T-helper 1 cell treated with Interleukin-12 subunit alpha and Interleukin-12 subunit beta and Interleukin-4 antibody, amounts not matched to agents 30 ng/mL and 1 ng/mL, for 36 hours (primary cell): ENCODE data around the gene TMEM131L. TPM values are rescaled to one million over a fixed set of nuclear protein-coding genes. Genes with fewer than 3 reads are reported as not detected.
"Not testable (repeated sequence)": the region's sequence is repeated elsewhere in the genome, so short reads cannot be mapped to it uniquely, and the experiment has no call there.

Experiments
- intact Hi-C: fragments of 100-400 bp; cut with micrococcal nuclease; formaldehyde crosslinking; loops from one replicate; pipeline ENCODE4 v1.15.1; 2024
- total RNA-seq: library from RNA; stranded (reverse); gene quantifications from 2 replicates; pipeline ENCODE4 v1.2.3, GENCODE V29; 2022

Gene TMEM131L
- total RNA-seq, 1 donor from 2014 or later: 35.0 TPM

DNA sequence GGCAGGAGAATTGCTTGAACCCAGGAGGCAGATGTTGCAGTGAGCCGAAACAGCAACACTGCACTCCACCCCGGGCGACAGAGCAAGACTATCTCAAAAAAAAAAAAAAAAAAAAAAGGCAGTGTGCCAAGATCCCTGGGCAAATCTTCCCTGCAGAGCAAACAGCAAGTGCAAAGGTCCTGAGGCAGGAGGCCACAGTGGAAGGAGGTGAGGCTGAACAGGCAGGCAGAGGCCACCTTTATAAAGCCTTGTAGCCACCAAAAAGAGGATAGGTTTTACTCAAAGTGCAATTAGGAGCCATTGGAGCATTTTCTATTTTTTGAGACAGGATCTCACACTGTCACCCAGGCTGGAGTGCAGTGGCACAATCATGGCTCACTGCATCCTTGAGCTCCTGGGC is 172.8 kb downstream of the TMEM131L start:
- intact Hi-C loops: no loop called here

GRCh38 chr4:153639833-153640802 is 174.0 kb downstream of the TMEM131L start:
- intact Hi-C loops: no loop called here

GRCh38 chr4:153641532-153641931 is 175.4 kb downstream of the TMEM131L start:
- intact Hi-C loops: no loop called here

DNA sequence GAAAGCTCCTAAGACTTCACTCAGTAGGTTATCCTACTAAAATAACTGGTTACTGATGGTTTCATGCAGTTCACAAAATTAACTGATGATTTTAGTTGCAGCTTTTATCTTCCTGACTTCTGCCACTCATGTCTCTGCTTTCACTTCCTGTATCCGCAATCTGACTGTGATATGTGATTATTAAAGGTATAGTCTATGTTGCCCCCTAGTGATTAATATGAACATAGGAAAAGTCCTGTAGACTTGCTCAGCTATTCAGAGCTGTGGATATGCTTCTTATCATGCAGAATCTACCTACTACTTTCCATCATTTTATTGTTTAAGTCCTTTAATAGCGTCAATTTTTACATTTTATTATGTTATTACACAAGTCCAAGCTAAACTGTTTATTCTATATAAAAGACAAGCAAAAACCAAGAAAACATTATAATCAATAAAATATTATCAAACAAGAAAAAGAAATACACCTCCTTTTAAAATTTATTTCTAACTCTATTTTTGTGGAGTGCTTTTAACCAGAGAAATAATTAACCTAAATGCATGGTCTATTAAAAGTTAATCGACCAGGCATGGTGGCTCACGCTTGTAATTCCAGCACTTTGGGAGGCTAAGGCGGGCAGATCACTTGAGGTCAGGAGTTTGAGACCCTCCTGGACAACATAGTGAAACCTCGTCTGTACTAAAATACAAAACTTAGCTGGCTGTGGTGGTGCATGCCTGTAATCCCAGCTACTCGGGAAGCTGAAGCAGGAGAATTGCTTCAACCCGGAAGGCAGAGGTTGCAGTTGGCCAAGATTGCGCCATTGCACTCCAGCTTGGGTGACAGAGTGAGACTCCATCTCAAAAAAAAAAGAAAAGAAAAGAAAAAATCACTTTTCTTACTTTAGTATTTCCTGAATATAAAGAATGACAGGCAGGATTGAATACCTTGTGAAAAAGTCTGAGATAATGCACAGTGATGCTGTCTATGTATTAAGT is 177.5 kb downstream of the TMEM131L start:
- intact Hi-C loops: loop anchor here (1.0 to 2.0 kb wide), 8 partner anchors 8 to 560 kb away; partner anchors contain the start of gene TMEM131L

DNA sequence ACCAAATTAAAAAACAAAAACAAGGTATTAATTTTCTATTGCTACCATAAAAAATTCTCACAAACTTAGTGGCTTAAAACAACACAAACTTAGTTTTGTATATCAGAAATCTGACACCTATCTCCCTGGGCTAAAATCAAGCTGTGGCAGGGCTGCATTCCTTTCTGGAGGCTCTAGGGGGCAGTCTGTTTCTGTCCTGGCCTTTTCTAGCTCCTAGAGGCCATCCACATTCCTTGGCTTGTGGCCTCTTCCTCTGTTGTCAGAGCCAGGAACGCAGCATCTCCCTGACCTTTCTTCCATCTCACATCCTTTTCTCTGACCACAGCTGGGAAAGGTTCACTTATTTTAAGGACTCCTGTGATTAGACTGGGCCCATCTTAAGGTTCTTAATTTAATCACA is 179.0 kb downstream of the TMEM131L start:
- intact Hi-C loops: loop anchor here (1.0 kb wide), 1 partner anchor 105 kb away; no protein-coding TSS in a partner anchor

DNA sequence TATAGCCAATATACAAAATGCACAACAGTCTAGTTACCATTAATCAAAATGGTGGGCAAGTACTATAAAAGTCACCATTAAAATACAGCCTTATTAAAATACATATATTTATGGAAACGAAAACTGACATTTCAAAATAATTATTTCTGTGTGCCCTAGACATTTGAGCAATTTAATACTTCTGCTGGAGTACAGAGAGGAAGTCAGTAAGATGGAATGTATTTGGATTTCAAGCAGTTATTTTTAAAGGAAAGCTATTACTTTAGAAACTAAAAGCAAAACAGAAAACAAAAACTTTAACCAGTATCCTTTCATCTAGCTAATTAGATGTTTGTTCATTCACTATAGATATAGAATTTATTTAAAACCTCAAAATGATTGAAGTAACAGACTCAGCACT is 180.1 kb downstream of the TMEM131L start:
- intact Hi-C loops: no loop called here

- intact Hi-C loops: no loop called here
Measured at GRCh38 chr4:153646978-153647377, 180.8 kb downstream of the TMEM131L start.

DNA sequence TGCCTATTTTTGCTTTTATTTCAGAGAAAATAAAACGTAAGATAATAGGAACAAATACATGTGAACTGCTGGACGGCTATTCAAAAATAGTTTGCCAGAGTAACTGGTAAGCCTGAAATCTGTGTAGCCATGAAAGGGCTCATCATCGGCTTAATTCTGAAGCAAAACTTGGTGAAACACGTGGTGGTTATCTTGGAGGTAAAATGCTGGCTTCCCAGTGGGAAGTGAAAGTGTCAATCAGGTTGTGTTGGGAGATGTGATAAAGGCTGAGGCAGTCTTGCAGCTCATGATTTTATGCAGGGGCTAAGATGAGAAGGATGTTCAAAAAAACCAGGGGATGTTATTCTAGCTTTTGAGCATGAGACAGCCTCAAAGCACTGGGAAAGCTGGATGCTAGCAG is 181.8 kb downstream of the TMEM131L start:
- intact Hi-C loops: no loop called here

DNA sequence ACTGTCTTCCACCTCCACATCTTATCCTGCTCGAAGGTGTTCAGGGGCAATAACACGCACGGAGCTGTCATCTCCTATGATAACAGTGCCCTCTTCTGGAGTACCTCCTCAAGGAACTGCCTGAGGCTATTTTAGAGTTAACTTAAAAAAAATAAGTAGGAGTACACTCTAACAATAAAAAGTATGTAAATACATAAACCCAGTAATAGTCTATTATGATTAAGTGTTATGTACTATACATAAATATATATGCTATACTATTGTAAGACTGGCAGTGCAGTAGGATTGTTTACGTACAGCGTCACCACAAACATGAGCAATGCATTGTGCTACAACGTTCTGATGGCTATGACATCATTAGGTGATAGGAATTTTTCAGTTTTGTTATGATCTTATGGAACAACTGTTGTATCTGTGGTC is 183.4 kb downstream of the TMEM131L start:
- intact Hi-C loops: no loop called here

GRCh38 chr4:153651116-153651515 is 185.0 kb downstream of the TMEM131L start:
- intact Hi-C loops: loop anchor here (1.0 to 10.0 kb wide), 5 partner anchors 8 to 876 kb away; partner anchors contain the start of genes ARFIP1, TIGD4 and TLR2

DNA sequence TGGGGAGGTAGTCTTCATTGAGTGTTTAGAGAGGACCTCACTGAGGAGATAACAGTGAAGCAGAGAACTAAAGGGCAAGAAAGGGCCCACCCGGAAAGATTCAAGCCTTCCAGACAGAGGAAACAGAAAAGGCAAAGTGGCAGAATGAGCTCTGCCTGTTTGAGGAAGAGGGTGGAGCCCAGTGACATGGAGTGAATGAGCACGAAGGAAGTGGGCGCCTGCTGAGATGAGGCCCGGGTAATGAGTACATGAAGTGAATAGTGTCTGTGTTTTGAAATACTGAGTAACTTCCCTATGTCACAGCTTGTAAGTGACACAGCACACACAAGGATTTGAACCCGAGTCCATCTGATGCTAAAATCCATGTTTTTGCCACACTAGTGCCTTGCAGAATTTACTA is 185.4 kb downstream of the TMEM131L start:
- intact Hi-C loops: loop anchor here (1.0 to 10.0 kb wide), 5 partner anchors 8 to 877 kb away; partner anchors contain the start of genes ARFIP1, TIGD4 and TLR2

DNA sequence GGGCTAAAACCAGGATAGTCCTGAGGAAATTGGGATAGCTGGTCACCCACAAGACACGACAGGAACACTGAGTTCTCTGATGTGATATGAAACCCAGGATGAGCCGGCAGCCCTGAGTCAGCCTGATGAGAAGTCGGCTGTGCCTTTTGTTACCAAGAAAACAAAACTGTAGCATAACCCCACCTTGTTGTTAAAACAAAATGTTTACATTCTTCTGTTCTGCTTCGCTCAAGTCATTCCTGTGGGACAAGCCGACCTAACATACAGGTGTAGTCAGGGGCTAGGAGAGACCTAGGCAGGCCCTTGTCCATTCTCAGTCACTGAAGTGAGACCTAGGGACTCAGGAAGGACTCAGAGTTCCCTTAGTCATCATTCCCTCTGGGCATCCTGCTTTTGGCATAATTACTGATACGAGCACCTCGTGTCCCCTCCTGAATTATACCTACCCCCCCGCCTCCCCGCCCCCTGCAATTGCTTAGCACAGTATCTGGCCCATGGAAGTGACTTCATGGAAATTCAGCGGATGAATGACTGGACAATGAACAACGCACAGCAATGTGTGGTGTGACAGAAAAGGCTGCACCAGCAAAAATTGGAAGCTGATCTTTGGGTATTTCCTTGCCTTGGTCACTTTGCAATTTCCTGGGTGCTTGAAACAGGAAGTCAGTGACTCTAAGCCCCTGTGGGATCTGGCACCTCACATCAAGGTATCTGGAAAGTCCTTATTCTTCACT is 186.1 kb downstream of the TMEM131L start:
- intact Hi-C loops: loop anchor here (10.0 kb wide), 1 partner anchor 877 kb away; the partner anchor contains the start of genes ARFIP1 and TIGD4

DNA sequence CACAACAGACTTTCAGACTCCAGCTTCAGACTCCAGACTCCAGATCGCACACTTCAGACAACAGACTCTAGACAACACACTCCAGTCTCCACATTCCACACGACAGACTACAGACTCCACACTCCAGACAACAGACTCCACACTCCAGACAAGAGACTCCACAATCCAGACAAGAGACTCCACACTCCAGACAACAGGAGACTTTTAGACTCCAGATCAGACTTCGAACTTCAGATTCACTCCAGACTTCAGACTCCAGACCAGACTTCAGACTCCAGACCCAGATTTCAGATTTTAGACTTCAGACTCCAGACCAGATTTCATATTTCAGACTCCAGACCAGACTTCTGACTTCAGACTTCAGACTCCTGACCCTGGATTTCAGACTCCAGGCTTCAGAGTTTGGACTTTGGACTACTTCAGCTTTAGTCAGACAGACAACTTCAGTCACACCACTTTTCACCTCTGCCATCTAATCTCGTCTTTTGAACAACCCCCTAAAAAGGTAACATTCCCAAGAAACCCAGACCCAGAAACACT is 188.9 kb downstream of the TMEM131L start:
- intact Hi-C loops: loop anchor here (10.0 kb wide), 1 partner anchor 880 kb away; the partner anchor contains the start of genes ARFIP1 and TIGD4

DNA sequence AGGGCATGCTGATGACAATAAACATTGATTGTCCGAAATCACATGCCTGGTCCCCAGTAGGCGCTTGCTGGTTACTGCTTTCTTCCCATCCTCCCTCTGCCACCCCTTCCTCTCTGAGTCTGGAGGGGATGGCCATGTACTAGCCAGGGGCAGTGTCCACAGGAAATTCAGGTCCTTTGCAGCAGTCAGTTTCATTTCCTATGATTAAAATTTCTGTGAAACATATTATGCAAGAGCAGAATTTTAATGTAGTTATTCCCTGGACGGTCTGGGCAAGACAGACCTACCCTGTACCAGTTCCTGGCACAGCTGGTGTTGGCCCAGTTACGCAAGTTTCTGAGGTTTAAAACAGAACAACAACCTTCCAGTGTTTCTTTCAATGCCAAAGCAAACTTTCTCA is 189.8 kb downstream of the TMEM131L start:
- intact Hi-C loops: loop anchor here (10.0 kb wide), 1 partner anchor 881 kb away; the partner anchor contains the start of genes ARFIP1 and TIGD4

DNA sequence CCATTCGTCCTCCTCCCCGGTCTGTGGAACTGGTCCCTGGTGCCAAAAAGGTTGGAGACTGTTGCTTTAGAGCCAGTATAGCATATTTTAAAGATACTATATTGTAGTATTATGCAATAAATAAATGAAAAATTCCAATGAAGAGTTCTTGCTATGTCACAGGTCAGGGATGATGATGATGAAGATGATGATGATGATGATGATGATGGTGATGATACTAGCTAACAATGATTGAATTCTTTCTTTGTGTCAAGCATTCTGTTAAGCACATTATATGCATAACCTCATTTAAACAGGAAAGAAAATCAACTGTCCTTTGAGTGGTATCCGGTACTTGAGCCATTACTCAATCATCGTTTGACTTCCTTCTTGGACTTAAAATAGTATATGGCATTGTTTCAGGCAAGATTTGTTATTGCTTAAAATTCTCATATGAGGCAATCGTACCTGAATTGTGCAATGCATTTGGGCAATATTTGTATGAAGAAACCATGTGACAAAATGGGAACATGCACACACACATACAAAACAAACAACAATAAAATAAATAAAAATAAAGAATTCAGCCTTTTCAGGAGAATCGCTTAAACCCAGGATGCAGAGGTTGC is 195.2 kb downstream of the TMEM131L start:
- intact Hi-C loops: no loop called here

- intact Hi-C loops: no loop called here
Measured at GRCh38 chr4:153661908-153662307, 195.7 kb downstream of the TMEM131L start.

- intact Hi-C loops: no loop called here
Measured at GRCh38 chr4:153663667-153664066, 197.5 kb downstream of the TMEM131L start.

GRCh38 chr4:153666505-153666904 is 200.3 kb downstream of the TMEM131L start:
- intact Hi-C loops: not testable (repeated sequence)

GRCh38 chr4:153668647-153669046 is 202.5 kb downstream of the TMEM131L start:
- intact Hi-C loops: no loop called here

DNA sequence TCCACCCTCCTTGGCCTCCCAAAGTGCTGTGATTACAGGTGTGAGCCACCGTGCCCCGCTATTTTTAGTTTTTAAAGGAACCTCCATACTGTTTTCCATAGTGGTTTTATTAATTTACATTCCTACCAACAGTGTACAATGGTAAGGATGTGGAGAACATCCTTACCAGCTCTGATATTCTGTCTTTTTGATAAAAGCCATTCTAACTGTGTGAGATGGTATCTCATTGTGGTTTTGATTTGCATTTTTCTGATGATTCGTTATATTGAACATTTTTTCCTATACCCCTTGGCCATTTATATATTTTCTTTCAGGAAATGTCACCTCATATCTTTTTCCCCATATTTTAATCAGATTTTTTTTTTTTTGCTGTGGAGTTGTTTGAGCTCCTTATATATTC is 203.7 kb downstream of the TMEM131L start:
- intact Hi-C loops: no loop called here
